HG02763 (cell line): Measurements from ENCODE around the gene MIA.
"Not testable (repeated sequence)": the region's sequence is repeated elsewhere in the genome, so short reads cannot be mapped to it uniquely, and the experiment has no call there.

Experiments used
- ATAC-seq: cut with Tn5 transposase; IDR thresholded peaks from one replicate; pipeline ENCODE4 v1.9.1; 2021; ENCODE audit warnings: mild to moderate bottlenecking, moderate library complexity; ENCODE audit not compliant: unreplicated experiment

The MIA gene

DNA sequence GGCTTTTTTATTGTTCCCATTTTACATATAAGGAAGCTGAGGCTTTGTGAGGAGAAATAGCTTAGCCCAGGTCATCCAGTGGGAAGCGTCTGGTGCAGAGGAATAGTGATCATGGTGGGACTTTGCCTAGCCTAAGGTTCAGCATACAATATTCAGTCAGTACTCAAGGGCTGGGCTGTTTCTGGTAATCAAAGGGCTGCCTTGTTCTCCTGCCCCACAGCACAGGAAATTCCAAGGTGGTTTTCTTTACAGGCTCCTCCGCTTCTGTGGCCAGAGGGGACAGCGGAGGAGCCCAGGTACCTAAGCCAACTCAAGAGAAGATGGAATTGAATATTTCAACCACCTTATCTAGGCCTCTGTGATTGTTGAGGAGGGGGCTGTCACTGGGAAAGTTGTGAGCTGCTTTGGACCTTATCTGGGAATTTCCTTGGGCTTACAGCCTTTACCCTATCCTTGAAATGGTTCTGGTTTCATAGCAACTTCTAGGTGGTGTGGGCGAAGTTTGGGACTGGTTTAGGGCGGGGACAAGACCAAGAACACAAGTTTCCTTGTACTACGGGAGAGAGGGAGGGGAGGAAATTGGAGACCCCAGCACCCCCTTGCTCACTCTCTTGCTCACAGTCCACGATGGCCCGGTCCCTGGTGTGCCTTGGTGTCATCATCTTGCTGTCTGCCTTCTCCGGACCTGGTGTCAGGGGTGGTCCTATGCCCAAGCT is at the start of gene MIA:
Gene MIA, plus strand, starts transcription at position 606 of the 716 bp plus-strand sequence. Its CDS starts 22 bp downstream, at position 628.
- ATAC-seq = no peak

DNA sequence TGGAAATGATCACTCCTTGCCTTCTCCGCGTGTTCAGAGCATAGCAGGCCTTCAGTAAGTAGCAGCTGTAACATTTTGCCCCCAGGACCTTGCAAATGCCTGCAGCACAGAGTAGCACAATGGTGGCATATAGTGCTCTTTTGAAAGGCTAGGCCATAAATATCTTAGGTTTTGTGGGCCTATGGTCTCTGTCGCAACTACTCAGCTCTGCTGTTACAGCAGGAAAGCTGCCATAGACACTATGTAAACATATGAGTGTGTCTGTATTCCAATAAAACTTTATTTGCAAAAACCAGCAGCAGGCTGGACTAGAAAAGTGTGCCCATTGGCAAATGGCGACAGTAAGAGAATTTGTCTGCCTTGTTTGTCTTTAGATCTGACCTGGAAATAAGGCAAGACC is 49.0 kb upstream of the MIA start:
- ATAC-seq = no peak

GRCh38 chr19:40730065-40730464 is 45.3 kb upstream of the MIA start:
- not testable (repeated sequence) for ATAC-seq

- ATAC-seq = not testable (repeated sequence)
Observed at GRCh38 chr19:40732304-40732703, 43.0 kb upstream of the MIA start.

GRCh38 chr19:40733149-40733548 is 42.2 kb upstream of the MIA start:
- ATAC-seq = no peak

- ATAC-seq = no peak
Observed at GRCh38 chr19:40735013-40735771, 40.1 kb upstream of the MIA start.

DNA sequence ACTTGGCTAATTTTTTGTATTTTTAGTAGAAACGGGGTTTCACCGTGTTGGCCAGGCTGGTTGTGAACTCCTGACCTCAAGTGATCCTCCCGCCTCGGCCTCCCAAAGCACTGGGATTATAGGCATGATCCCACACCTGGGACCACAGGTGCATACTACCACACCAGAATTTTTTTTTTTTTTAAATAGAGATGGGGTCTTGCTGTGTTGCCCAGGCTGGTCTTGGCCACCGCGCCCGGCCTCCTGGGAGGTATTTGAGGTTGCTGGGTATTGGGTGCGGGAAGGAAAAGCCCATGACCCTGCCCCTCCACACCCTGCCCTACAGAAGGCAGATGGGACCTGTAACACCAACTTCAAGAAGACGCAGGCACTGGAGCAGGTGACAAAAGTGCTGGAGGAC is 38.7 kb upstream of the MIA start:
- no peak for ATAC-seq

DNA sequence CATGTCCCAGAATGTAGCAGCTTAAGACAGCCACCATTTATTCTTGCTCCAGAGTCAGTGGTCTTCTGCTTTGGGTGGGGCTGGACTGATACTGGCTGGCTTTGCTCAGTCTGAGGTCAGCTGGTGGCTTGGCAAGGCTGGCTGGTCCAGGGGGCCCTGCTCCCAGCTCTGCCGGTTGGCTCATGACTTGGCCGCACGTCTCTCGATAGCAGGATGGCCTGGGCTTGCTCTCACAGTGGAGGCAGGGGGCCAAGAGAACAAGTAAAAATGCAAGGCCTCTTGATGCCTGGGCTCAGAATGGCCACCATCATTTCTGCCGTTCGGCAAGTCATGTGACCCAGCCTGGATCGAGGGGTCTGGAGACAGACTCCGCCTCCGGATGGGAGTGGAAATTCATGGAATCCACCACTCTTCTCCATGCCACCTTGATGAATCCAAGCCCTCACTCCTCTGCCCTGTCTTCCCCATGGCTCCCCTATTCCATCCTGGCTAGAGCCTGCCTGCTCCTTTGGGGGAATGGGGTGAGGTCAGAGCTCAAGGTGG is 38.1 kb upstream of the MIA start:
- no peak for ATAC-seq

DNA sequence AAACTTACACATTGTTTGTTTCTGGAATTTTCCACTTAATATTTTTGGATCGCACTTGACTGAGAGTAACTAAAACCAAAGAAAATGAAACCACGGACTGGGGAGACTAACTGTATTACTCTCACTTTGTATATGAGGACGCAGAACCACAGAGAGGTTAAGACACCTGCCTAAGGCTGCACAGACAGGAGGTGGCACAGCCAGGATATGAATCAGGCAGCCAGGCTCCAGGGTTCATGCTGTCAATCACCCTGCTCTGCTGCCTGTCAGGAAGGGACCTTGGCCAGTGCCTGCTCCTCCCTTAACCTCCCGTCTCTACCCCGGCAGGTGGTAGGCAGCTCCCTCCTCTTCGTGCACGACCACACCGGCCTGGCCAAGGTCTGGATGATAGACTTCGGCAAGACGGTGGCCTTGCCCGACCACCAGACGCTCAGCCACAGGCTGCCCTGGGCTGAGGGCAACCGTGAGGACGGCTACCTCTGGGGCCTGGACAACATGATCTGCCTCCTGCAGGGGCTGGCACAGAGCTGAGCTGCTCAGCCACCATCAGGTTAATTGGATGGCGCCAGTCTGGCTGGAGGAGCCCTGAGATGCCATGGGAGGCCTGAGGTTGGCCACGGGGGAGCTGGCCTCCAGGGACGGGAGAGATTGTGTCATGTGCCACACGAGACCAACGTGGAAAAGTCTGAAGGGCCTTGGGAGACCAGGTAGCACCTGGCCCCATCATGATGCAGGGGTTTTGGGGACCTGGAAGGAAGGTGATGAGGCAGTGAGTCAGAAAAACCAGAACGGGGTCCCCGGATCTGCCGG is 36.1 kb upstream of the MIA start:
- ATAC-seq = no peak

- ATAC-seq = no peak
Observed at GRCh38 chr19:40739871-40740703, 35.2 kb upstream of the MIA start.

DNA sequence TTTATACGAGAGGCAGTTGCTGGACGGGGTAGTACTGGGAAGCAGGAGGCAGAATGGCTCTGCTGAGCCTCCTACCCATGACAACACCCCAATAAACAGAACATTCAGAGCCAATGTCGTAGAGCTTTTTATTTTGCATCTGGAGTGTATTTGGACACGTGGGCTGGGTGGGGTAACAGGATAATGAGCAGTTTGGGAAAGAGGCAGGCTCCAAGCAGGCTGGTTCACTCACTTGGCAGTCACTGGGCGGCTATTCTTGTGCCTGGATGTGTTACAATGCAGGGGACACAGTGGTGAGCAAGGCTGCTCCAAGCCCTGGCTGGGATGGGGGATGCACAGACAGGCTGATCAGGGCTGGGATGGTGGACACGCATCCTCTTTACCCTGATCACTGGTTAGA is 34.6 kb upstream of the MIA start:
- ATAC-seq = no peak

- ATAC-seq = no peak
Observed at GRCh38 chr19:40741527-40742390, 33.6 kb upstream of the MIA start.

- ATAC-seq = no peak
Observed at GRCh38 chr19:40742477-40742876, 32.8 kb upstream of the MIA start.

DNA sequence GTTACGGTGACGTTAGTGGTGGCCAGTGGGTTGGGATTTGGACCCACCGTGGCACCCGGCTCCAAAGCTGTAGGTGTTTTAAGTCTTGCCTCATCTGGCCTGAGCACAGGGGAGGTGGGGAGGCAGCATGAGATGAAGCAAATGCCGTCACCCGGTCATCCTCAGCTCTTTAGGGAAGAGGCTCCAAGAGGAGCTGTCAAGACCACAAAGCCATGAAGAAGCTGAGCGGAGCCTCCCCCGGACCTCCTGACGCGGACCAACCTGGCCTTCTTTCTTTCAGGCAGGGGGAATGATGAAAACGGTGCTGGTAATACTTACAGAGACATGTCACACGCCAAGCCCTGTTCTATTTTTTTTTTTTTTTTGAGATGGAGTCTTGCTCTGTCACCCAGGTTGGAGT is 32.4 kb upstream of the MIA start:
- ATAC-seq = no peak

DNA sequence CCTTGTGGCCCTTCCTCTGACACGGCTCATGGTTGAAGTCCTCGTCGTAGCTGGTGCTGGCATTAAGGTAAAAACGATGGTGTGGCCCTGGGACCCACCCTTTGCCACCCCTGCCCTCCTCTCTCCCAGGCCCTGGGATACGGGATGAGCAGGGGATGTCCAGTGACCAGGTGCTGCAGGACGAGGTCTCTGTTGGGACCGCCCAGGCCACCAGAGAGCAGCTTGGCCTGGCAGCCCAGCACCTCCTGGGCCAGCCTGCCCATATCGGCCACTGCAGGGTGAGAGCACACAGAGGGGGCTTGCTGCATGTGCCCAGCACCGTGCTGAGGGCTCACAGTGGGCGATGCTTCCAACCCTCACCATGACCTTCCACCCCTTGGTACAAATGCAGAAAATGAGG is 31.4 kb upstream of the MIA start:
- ATAC-seq = no peak

DNA sequence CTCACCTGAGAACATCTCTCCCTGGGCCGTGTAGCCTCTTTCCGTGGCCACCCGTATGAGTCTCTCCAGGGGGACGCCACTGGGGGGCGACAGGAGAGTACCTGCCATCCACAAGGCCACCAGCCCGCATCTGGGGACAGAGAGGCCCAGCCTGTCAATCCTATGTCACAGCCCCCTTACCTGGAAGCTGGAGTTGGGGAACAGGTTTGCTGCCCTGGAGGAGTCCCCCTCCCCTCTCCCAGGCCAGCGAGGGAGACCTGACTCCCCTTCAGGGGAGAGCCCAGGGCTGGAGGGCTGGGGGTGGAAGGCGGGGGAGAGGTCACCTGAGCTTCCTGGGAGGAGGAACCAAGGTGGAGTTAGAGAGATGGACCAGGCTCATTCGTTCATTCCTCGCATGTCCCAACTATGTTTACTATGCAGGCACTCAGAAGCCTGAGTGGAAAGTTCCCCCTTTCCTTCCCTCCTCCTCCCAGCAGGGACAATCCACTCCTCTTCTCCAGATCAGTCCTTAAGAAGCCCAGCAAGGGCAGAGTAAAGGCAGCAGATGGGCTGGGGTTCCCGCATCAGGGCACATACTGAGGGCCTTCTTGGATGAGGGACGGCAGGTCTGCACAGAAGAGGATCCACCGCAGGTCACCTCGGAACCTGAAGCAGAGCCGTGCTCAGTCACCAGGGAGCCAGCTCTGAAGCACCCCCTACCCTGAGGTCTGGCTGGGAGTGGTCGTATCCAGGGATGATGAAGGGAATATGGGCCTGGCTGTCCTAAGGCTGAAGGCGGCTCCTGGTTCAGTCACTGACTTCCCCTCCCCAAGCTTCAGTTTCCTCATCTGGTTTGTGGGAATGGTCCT is 30.5 kb upstream of the MIA start:
- no peak for ATAC-seq

DNA sequence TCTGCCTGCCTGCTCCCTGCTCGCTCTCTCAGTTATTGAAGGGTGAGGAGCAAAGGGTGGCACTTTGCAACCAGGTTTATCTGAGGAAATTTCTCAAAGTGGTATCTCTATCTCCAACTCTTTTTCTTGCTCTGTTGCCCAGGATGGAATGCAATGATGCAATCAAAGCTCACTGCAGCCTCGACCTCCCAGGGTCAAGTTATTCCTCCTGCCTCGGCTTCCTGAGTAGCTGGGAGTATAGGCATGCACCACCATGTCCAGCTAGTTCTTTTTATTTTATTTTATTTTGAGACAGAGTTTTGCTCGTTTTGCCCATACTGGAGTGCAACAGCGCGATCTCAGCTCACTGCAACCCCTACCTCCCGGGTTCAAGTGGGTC is 29.9 kb upstream of the MIA start:
- ATAC-seq = no peak

GRCh38 chr19:40747536-40747935 is 27.8 kb upstream of the MIA start:
- no peak for ATAC-seq
